GM15510 (cell line): ENCODE results near the gene SLC33A1.

Source experiments
- POLR2A ChIP-seq: IDR thresholded peaks from 3 replicates; pipeline ENCODE4 v1.6.1; 2011; ENCODE audit warnings: borderline replicate concordance; ENCODE audit not compliant: insufficient read length; ENCODE audit errors: extremely low read depth

Gene SLC33A1

GRCh38 chr3:155854141-155854940, at the start of gene SLC33A1:
TSS of gene SLC33A1 (minus strand) at chr3:155854427. CDS start at chr3:155853997, 430 bp downstream.
- peak; percentile 78 for TF ChIP-seq POLR2A

DNA sequence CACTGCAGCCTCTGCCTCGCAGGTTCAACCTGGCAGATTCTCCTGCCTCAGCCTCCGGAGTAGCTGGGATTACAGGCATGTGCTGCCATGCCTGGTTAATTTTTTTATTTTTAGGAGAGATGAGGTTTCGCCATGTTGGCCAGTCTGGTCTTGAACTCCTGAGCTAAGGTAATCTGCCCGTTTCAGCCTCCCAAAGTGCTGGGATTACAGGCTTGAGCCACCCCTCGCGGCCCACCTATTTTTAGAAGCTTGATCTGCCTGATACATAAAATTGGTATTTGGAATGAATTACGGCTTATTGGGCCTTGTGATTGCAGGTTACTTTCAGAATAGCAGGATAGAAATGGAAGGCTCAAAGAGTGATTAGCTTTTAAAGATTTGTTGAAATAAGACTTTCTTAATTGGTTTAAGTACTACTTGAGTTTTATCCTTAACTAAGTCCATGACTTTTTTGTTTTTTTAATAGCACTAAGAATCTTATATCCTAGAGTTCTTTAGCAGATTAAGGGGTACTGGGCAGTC, 41.2 kb upstream of the SLC33A1 start:
- TF ChIP-seq POLR2A = no peak

- no peak for TF ChIP-seq POLR2A
Measured at GRCh38 chr3:155891321-155891720, 37.1 kb upstream of the SLC33A1 start.

GRCh38 chr3:155890671-155891190, 36.5 kb upstream of the SLC33A1 start:
- no peak for TF ChIP-seq POLR2A

GRCh38 chr3:155889952-155890351, 35.7 kb upstream of the SLC33A1 start:
- no peak for TF ChIP-seq POLR2A

DNA sequence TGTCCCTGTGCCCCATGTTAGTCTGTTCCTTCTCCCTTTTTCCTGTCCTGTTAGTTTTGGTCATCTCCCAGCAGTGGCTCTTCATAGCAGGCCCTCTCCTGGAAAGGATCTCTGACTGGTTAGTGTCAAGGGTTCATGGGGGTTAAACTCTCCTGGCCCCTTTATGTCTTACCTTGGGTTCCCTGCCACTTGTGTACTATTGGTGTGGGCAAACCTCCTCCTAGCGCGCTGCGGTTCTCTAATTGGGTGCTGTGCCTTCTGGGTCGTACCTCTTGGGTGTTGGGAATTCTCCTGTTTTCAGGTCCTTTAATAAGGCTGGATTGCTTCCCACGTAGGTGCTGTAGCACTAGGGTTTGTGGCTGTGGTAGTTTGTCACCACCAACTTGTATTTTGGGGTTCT, 35.0 kb upstream of the SLC33A1 start:
- TF ChIP-seq POLR2A = no peak

DNA sequence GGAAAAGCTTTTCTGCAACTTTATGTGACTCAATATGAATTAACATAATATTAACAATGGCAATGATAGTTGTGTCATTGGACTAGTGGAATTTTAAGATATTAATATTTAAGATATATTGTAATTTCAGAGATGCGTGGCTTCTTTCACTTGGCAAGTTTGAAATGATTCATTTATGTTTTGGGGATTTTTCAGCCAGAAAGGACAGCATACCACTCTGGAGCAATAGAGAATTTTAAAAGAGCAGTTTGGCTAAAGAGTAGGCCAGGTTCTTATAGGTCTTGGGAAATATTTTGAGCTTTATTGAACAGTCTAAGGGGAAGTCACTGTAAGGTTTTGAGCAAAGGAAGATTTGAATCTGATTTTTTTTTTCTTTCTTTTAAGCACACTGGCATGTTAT, 32.7 kb upstream of the SLC33A1 start:
- no peak for TF ChIP-seq POLR2A

DNA sequence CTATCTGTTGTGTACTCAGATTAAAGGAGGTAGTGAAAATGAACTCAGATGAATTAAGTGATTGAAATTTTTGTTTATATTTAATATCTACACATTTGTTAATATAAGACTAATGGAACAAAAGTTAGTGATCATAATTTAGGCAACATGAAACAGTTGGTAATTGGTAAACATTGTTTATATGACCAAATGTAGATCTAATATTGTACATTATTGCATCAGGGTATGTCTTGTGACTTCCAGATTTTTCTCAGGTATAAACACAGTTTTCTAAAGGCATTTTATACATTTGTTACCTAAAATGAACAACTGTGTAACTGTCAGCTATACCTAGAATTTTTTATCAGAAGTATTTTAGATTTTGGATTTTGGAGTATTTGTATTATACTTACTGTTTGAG, 31.1 kb upstream of the SLC33A1 start:
- TF ChIP-seq POLR2A = no peak

- TF ChIP-seq POLR2A = no peak
Measured at GRCh38 chr3:155884292-155884691, 30.1 kb upstream of the SLC33A1 start.

- TF ChIP-seq POLR2A = no peak
Measured at GRCh38 chr3:155880286-155880685, 26.1 kb upstream of the SLC33A1 start.

DNA sequence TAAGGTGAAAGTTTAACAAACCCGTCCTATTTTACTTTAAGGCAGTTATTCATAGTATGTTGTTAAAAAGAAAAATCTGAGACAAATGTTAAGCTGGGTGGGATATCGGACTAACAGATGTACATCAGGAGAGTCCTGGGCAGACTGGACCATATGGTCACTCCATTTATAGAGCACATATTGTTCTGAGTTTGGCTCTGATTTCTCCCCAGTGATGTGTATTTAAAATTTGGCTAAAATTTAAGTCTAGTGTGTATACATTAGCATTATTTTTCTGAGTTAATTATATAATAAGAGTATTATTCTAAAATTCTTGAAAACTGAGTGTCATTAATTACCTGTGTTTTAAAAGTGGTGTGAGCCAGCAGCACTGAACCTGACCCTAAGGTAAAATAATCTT, 22.3 kb upstream of the SLC33A1 start:
- no peak for TF ChIP-seq POLR2A

GRCh38 chr3:155876037-155876436, 21.8 kb upstream of the SLC33A1 start:
- TF ChIP-seq POLR2A = no peak

GRCh38 chr3:155872904-155873646, 18.8 kb upstream of the SLC33A1 start:
- no peak for TF ChIP-seq POLR2A

DNA sequence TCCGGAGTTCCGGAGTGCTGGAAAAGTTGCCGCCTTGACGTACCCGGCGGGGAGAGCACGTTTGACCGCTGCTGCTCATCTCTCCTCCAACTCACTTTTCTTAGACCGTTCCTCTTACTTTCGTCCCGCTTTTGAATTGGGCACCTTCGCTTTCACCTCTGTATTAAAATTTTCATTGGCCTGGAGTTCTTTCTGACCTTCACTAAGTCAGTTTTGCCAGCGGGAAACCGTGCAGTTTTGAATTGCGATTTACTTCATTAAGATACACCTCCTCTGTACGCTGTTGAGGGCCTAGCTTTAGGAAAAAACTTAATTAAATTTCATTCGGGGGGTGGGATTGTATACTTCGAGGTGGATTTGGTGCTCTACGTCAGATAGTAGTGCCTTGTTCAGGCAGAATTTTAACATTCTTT, 17.5 kb upstream of the SLC33A1 start:
- no peak for TF ChIP-seq POLR2A

- no peak for TF ChIP-seq POLR2A
Measured at GRCh38 chr3:155870945-155871745, 16.9 kb upstream of the SLC33A1 start.

GRCh38 chr3:155870133-155870944, 16.1 kb upstream of the SLC33A1 start, which contains the start of gene GMPS:
TSS of gene GMPS (plus strand) at chr3:155870650. CDS start at chr3:155870871, 221 bp downstream.
- TF ChIP-seq POLR2A = peak; percentile 70
